Fibroblast of peridontal ligament (primary cell): ENCODE data around the gene PROX1.

Source experiments
- DNase-seq: peaks from one replicate; pipeline ENCODE4 v3.0.0-alpha.2; 2010; ENCODE audit errors: extremely low read depth

PROX1 gene

GRCh38 chr1:214021321-214021720 is 33.5 kb downstream of the PROX1 start:
- no peak for DNase-seq

- no peak for DNase-seq
Measured at GRCh38 chr1:214022229-214022791, 34.5 kb downstream of the PROX1 start.

DNA sequence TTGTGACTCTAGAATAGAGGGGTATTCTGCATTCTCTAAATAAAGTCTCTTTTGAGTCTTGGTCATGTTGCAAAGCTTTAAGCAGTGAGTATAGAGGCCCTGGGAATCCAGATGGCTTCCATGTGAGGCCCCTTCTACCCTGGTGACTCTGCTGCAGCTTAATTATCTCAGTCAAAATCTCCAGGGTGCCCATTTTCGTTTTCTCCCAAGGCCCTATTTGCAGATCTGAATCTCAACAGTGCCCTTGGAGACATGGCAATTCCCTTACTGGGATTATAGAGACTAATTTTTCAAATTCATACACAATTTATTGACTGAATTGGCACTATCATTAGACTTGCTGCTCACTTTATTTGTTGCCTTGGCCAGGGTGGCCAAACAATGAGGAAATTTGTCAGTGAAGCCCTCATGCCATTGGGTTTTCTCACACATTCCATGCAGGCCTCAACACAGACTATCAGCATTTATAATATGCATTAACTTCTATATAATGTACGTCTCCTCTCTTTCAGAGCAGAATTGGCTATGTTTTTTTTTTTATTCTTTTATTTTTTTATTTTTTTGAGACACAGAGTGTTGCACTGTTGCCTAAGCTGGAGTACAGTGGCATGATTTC is 35.1 kb downstream of the PROX1 start:
- no peak for DNase-seq

DNA sequence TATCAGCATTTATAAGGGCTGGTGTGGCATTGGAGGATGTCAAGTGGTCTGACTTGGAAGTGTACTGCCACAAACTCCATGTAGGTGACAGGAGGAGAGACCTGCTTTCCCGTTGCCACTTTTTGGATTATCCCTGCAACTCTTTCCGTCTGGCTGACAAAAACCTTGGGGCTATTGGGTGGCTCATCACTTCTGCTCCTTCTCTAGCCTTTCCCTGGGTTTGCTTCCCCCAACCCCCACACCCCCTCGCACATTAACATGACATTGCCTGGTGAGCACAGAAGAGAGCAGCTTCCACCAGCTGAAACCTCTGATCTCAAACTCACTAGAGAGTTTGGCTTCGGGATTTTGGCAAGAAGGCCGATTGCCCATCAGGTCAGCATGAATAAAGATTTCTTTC is 39.2 kb downstream of the PROX1 start:
- DNase-seq: no peak

GRCh38 chr1:214027498-214027897 is 39.7 kb downstream of the PROX1 start:
- DNase-seq: no peak

- no peak for DNase-seq
Measured at GRCh38 chr1:214028095-214028494, 40.3 kb downstream of the PROX1 start.

DNA sequence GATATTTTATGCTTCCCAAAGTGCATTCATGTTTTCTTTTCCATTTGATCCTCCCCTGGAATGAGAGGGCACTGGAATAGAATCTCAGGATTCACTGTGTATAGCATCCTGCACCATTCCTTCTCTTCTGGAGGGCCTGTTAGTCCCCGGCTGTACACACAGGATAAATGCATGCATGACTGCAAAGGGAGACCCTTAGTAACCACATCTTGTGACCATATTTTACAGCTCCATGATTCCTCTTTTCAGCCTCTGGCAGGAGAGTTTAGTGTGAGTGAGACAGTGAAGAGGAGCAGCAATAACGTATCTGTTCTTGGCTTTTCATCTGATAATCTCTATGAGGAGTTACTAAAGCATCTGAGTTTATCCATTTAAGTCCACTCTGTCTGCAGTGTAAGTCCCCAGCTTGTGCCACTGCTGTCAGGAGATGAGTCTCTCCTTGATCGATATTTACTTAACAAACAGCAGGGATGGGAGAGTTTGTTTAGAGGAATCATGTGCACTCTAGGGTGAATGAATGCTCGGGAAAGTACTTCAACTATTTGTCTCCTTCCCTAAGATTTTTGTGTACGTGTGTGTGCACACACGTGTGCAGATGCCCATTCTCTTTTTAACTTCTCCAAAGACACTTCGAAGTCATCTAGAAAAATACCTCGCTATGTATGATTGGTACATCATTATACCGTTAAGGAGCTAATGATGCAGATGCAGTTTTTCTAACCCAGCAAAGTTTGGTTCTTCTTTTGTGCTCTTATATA is 41.1 kb downstream of the PROX1 start:
- no peak for DNase-seq

DNA sequence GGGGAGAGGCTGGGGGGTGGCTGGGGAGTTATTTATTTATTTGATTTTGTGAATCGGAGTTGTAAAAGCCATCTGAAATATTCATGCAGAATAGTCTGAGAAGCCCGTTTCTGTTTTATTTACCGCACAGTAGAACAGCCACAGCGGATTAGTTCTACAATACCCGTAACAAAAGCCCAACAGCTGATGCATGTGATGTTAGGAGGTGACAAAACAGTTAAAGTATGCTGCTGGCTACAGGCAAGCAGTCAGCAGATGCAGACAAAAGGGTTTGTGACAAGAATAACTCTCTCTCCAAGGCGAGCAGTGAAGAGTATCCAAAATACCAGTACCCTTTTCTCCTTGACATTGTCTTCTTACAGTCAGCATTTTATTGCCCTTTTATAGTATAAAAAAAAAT is 42.0 kb downstream of the PROX1 start:
- DNase-seq: no peak

DNA sequence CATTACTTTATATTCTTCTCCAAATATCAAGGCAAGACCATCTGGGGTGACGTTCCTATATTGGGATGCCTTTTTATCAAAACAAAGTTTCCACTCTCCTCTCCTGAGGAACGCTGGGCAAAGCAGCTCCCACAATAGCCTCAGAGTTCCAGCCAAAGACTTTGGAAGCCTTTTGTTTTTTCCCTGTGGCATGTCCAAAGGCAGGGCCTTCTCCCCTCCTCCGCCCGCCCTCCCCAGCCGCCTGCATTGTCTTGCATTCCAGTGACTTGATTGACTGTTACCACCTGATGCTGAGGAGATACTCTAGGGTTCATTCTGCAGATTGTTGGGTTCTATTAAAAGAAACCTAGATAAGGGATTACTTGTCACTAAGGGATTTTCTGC is 43.5 kb downstream of the PROX1 start:
- no peak for DNase-seq

- DNase-seq: no peak
Measured at GRCh38 chr1:214037468-214037867, 49.7 kb downstream of the PROX1 start.

DNA sequence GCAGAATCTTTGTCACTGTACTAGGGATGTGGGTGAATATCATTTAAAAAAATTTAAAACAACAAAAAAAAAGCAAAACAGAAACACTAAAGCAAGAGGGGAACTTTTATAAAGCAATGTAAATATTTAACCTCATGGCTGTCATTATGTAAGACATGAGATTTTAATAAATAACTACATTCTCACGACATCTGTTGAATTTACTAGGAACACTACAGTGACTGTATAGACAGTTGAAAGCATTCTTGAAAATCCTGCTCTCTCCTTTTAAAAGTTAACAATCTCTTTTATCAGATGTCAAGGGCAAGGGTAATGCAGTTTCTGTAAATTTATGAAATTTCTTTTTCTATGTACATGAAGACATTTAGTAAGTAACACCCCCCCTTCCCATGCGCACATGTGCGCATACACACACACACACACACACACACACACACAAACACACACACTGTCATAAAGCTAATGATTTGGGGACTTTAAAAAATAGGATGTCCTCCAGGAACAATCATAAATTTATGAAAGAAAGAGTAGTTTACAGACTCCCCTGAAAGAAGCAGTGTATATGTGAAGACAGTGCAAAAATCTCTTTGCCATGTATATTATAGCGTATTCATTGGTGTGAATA is 51.7 kb downstream of the PROX1 start:
- DNase-seq: no peak

- no peak for DNase-seq
Measured at GRCh38 chr1:214043167-214043566, 55.4 kb downstream of the PROX1 start.

- no peak for DNase-seq
Measured at GRCh38 chr1:214044438-214045214, 56.9 kb downstream of the PROX1 start.

GRCh38 chr1:214050513-214051401 is 63.0 kb downstream of the PROX1 start:
- no peak for DNase-seq

GRCh38 chr1:214051786-214052185 is 64.0 kb downstream of the PROX1 start:
- no peak for DNase-seq

DNA sequence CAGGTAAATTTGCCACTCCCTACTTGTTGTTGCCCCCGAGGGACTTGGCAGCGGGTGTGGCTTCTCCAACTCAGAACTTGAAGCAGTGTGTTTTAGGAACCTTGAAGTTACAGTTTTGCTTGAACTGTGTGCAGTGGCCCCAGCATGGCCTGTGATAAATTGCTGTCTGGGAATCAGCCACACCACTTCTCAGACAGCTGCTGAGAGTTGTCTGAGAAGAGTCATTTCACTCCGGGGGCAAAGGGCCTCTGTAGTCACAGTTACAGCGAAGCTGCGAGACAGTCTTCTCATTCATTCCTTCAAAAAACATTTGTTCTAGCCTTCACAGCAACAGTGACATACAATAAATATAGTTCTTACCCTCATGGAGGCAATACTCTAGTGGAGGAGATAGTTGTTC is 70.3 kb downstream of the PROX1 start:
- no peak for DNase-seq

GRCh38 chr1:214066190-214066589 is 78.4 kb downstream of the PROX1 start:
- DNase-seq: no peak

GRCh38 chr1:214066936-214067335 is 79.2 kb downstream of the PROX1 start:
- DNase-seq: no peak

DNA sequence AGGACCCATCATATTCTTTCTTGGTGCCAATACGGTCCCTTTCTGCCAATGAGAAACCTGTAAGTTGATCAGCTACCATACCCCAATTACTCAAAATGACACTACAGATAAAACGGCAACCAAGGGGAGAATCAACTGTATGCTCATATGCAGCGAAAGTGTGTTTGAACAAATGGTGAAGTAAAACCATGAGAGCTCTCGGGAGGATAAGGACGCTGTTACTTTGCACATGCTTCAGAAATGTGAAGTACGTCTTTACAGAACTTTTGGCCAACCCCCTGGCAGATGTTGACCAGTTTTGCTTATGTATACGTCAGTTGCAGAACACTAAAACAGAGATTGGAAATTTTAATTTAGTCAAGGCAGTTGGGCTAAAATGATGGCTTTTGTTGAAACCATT is 79.6 kb downstream of the PROX1 start:
- DNase-seq: no peak

- DNase-seq: no peak
Measured at GRCh38 chr1:214067853-214068703, 80.3 kb downstream of the PROX1 start.
